Measurements from ENCODE around the gene PCDHA1. TPM values are rescaled to one million over a fixed set of nuclear protein-coding genes. Genes with fewer than 3 reads are reported as not detected.
A peak's percentile ranks its signal among the peaks of the same experiment; 100 is the strongest.

PCDHA1 gene
- total RNA-seq, 1 donor from 2014 or later: not detected

DNA sequence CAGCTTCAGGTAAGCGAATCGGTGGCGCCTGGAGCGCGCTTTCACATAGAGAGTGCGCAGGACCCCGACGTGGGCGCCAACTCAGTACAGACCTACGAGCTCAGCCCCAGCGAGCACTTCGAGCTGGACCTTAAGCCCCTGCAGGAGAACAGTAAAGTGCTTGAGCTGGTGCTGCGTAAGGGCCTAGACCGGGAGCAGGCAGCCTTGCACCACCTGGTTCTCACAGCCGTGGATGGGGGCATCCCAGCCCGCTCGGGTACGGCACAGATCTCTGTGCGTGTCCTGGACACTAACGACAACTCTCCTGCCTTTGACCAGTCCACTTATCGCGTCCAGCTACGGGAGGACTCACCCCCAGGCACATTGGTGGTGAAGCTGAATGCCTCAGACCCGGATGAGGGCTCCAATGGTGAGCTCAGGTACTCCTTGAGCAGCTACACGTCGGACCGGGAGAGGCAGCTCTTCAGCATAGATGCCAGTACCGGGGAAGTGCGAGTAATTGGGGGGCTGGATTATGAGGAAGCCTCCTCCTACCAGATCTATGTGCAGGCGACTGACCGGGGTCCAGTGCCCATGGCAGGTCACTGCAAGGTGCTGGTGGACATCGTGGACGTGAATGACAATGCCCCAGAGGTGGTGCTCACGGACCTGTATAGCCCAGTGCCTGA, 181.4 kb downstream of the PCDHA1 start:
- Mint-ChIP-seq H3K27me3 (ENCODE audit: low read depth) (peaks cover 11% of the 10 kb centered on the region), H3K4me1 (peaks cover 16% of the 10 kb centered on the region), H3K9me3 (no peaks in the 10 kb centered on the region), H3K4me3 (peak overlapping the region; percentile 76), H3K27ac (ENCODE audit: unreplicated experiment) (no peak overlapping the region), H3K36me3 (ENCODE audit: low read depth) (no peaks in the 10 kb centered on the region)
- no peak for DNase-seq (ENCODE audit: low read depth, low spot score)
- TF ChIP-seq, protein P1, sequence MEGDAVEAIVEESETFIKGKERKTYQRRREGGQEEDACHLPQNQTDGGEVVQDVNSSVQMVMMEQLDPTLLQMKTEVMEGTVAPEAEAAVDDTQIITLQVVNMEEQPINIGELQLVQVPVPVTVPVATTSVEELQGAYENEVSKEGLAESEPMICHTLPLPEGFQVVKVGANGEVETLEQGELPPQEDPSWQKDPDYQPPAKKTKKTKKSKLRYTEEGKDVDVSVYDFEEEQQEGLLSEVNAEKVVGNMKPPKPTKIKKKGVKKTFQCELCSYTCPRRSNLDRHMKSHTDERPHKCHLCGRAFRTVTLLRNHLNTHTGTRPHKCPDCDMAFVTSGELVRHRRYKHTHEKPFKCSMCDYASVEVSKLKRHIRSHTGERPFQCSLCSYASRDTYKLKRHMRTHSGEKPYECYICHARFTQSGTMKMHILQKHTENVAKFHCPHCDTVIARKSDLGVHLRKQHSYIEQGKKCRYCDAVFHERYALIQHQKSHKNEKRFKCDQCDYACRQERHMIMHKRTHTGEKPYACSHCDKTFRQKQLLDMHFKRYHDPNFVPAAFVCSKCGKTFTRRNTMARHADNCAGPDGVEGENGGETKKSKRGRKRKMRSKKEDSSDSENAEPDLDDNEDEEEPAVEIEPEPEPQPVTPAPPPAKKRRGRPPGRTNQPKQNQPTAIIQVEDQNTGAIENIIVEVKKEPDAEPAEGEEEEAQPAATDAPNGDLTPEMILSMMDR (conservative IDR thresholded peaks at IDR 0.05): no peak

DNA sequence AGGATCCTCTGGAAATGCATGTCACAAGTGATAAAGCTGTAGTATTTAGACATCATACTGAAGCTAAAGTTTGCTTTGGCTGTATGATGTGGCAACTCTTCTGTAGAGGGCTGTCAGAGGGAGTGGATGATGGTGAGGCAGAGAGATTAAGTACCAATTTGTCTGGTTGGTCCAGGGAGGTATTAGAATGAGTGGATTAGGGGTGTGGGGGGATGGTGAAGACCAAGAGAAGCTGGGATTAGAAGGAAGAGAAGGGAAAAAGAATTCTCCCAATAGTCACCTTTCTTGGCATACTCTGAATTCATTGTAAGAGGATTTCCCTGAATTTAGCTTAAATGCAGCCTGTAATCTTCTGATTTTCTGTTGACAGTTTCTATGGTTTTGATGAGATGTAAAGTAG, 183.9 kb downstream of the PCDHA1 start:
- H3K27ac Mint-ChIP-seq (ENCODE audit: unreplicated experiment): no peak overlapping the region
- peaks cover 14% of the 10 kb centered on the region for H3K4me1 Mint-ChIP-seq
- peaks cover 7% of the 10 kb centered on the region for H3K27me3 Mint-ChIP-seq (ENCODE audit: low read depth)
- no peak overlapping the region for H3K4me3 Mint-ChIP-seq
- no peaks in the 10 kb centered on the region for H3K9me3 Mint-ChIP-seq
- no peak for DNase-seq (ENCODE audit: low read depth, low spot score)
- H3K36me3 Mint-ChIP-seq (ENCODE audit: low read depth): no peaks in the 10 kb centered on the region
- TF ChIP-seq, protein P1 (conservative IDR thresholded peaks at IDR 0.05): no peak

DNA sequence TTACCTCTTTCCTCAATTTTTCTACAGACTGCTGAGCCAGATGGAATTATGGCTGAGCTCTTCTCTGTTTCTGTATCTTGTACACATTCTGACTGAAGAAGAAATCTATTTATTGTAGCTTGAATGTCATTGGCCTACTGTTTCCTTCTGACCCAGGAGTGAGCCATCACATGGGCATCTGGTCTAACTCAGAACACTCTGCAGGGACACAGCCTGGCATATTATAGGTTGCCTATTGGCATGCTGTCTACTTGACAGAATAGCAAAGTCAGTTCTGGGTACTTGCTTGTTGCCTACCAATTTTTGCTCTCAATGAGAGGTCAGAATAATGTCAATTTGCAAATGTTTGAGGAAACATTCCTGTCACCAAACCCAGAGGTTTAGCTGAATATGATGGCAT, 187.6 kb downstream of the PCDHA1 start:
- H3K36me3 Mint-ChIP-seq (ENCODE audit: low read depth): no peaks in the 10 kb centered on the region
- peaks cover 7% of the 10 kb centered on the region for H3K4me1 Mint-ChIP-seq
- no peaks in the 10 kb centered on the region for H3K27me3 Mint-ChIP-seq (ENCODE audit: low read depth)
- TF ChIP-seq, protein P1 (conservative IDR thresholded peaks at IDR 0.05): no peak
- no peak for DNase-seq (ENCODE audit: low read depth, low spot score)
- H3K4me3 Mint-ChIP-seq: no peak overlapping the region
- H3K9me3 Mint-ChIP-seq: no peaks in the 10 kb centered on the region
- no peak overlapping the region for H3K27ac Mint-ChIP-seq (ENCODE audit: unreplicated experiment)

DNA sequence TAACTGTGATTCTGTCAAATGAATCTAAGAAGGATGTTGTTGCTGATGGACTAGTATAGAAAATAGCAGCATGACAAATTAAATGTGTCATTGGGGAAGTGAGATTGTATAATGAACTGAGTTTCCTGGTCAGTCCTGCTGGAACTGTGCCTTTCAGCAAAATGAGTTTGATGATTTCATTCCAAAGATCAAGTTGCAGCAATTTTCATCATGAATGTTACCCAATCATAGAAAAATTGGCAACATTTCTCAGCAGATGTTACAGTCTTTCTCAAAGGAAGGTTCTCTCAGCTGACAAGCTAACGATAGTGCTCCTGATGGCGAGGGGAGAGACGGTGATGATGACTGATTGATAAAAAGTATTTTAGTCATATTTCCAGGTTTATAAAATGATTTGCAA, 191.1 kb downstream of the PCDHA1 start:
- Mint-ChIP-seq H3K9me3 (no peaks in the 10 kb centered on the region), H3K4me3 (no peak overlapping the region), H3K27ac (ENCODE audit: unreplicated experiment) (no peak overlapping the region), H3K27me3 (ENCODE audit: low read depth) (no peaks in the 10 kb centered on the region), H3K36me3 (ENCODE audit: low read depth) (peaks cover 3% of the 10 kb centered on the region), H3K4me1 (peaks cover 7% of the 10 kb centered on the region)
- TF ChIP-seq, protein P1 (conservative IDR thresholded peaks at IDR 0.05): no peak
- DNase-seq (ENCODE audit: low read depth, low spot score): no peak

DNA sequence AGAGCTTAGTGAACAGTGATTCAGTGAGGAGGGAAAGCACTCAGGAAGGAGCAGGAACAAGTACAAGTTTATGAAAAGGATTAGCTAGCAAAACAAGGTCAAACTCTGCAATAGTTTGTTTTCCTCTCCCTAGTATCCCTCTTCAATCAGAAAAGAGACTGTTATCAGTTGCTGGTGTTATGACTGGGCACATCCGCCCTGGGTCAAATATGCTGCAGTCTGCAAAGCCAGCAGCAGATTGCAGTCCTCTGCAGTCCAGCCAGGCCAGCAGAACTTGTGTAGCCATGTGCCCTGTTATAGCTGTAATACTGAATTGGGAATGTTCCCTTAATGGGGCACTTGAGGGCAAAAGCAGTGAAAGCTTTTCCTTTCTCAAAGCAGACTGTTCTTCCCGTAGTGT, 192.3 kb downstream of the PCDHA1 start:
- no peaks in the 10 kb centered on the region for H3K9me3 Mint-ChIP-seq
- H3K27me3 Mint-ChIP-seq (ENCODE audit: low read depth): no peaks in the 10 kb centered on the region
- TF ChIP-seq, protein P1 (conservative IDR thresholded peaks at IDR 0.05): no peak
- H3K27ac Mint-ChIP-seq (ENCODE audit: unreplicated experiment): no peak overlapping the region
- no peak overlapping the region for H3K4me3 Mint-ChIP-seq
- no peak for DNase-seq (ENCODE audit: low read depth, low spot score)
- H3K36me3 Mint-ChIP-seq (ENCODE audit: low read depth): peaks cover 5% of the 10 kb centered on the region
- peaks cover 7% of the 10 kb centered on the region for H3K4me1 Mint-ChIP-seq

Measured in neural crest cell (in vitro differentiated cells).